Measurements from ENCODE around the gene DISC1.

DNA sequence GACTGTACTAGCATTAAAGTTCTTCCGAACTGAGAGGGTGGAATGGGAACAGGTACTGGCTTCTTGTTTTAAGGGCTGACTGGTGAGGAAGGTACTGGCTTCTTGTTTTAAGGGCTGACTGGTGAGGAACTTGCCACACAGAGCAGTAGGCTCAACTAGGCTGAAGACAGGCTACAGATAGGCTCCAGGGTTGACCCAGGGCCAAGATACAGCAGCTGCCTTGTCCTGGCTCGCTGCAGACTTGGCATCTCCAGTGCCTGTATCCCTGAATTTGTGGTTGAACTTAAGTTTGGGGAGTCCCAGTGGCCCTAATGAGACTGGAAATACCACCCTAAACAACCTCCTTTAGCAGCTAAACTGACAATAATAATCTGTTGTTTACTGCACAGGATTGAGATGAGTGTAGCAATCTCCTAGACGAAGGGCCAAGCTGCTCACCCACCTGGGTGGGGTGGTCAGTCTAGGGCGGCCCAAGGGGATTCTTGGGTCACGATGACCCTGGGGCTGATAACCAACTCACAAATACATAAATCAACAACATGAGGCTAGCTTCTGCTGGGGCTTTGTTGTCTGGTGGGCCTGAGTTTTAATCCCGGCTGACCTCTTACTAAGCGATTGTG is 227.1 kb downstream of the DISC1 start:
- no peak for TF ChIP-seq POLR2A (IDR thresholded peaks at IDR 0.05)
- TF ChIP-seq, protein P1, sequence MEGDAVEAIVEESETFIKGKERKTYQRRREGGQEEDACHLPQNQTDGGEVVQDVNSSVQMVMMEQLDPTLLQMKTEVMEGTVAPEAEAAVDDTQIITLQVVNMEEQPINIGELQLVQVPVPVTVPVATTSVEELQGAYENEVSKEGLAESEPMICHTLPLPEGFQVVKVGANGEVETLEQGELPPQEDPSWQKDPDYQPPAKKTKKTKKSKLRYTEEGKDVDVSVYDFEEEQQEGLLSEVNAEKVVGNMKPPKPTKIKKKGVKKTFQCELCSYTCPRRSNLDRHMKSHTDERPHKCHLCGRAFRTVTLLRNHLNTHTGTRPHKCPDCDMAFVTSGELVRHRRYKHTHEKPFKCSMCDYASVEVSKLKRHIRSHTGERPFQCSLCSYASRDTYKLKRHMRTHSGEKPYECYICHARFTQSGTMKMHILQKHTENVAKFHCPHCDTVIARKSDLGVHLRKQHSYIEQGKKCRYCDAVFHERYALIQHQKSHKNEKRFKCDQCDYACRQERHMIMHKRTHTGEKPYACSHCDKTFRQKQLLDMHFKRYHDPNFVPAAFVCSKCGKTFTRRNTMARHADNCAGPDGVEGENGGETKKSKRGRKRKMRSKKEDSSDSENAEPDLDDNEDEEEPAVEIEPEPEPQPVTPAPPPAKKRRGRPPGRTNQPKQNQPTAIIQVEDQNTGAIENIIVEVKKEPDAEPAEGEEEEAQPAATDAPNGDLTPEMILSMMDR (IDR thresholded peaks at IDR 0.05) = no peak
- TF ChIP-seq POLR2AphosphoS5 (IDR thresholded peaks at IDR 0.05; ENCODE audit: insufficient read depth in 1 of 2, low read depth in 1 of 2) = no peak

Measured in vagina (tissue), 2 donors.